NCI-H82 treated with DMSO at 0.1 percent for 48 hours (cell line): ENCODE measurements around the gene PDZK1IP1.
"Not testable (repeated sequence)": the region's sequence is repeated elsewhere in the genome, so short reads cannot be mapped to it uniquely, and the experiment has no call there.

Experiments
- DNase-seq: peaks from one replicate; lab custom pipeline; 2025; ENCODE audit not compliant: unreplicated experiment; lab: John Stamatoyannopoulos, UW

Gene PDZK1IP1

DNA sequence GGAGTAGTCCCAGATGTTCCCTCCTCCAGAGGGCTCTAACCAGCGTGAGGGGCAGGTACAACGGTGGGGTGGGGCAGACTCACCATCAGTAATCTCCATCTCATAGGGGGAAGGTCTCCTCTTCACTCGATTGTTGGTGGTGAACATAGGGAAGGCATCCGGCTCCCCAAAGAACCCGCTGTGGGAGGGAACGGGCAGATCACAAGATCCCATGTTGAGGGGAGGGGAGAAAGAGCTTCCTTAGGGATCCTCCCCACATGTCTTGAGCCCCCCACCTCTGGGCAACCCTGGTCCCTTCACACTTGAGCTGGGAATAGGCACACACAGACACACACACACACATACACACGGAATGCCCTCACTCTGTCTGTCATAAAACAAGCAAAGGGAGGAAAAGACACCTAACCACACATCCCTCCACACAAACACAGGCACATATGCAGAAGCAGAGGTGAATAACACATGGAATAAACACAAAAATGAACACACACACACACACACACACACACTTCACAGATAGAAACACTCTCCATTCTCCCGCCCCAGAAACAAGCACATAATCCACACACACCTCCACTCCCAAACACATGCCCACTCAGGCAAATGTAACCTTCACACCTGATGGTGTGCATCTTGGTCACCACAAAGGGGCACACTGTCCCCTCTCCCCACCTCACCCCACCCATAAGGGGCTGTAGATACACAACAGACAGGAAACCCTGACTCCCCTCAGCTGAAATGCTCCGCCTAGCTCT, 34.3 kb upstream of the PDZK1IP1 start:
- no peak for DNase-seq

DNA sequence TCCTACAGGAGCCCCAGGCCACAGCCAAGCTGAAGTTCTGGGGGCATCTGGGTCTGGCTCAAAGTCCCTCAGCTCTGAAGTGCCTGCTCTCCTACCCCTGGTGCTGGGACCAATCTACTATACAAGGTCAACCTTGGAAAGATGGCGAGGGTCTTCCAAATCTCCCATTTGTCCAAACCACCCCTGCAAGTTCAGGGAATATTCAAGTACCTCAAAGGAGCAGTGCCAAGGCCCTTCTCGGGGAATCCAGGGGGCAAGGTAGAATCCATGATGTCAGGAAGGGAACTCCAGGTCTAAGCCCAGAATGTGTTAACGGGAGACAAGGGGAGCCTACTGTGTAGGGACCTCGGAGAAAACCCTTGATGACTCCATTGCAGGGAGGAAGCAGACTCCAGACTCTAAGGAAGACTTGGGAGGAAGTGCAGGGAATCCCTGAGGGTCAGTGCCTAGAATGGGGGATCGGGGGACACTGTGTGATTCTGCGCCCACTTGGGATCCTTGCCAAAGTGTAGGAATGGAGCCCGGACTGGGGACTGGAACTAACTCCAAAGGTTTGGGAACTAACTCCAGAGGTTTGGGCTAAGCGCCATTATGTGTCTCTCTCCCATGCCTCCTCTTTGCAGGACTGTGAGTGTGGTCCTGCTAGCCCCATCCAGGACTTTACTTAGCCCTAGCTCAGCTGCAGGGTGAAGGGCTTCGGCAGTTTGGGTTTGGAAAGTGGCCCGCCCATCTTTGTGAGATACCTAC, 33.5 kb upstream of the PDZK1IP1 start:
- DNase-seq, result no peak

DNA sequence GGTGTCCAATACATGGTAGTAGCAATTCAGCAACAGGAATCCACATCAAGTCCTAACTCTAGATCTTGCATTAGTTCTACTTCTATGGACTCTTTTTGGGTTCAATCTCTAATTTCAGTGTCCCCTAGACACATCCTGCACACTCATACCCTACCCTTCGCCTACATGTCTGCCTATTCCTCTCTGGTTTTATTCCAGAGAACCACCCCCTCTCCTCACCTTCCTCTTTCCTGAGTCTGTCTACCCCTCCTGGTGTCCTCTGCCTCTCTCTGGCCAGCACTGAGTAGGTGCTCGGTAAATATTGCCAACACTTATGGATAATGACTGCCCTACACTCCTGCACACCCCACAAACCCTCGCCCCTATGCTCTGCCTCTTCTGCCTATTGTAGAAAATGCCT, 32.6 kb upstream of the PDZK1IP1 start:
- no peak for DNase-seq

DNA sequence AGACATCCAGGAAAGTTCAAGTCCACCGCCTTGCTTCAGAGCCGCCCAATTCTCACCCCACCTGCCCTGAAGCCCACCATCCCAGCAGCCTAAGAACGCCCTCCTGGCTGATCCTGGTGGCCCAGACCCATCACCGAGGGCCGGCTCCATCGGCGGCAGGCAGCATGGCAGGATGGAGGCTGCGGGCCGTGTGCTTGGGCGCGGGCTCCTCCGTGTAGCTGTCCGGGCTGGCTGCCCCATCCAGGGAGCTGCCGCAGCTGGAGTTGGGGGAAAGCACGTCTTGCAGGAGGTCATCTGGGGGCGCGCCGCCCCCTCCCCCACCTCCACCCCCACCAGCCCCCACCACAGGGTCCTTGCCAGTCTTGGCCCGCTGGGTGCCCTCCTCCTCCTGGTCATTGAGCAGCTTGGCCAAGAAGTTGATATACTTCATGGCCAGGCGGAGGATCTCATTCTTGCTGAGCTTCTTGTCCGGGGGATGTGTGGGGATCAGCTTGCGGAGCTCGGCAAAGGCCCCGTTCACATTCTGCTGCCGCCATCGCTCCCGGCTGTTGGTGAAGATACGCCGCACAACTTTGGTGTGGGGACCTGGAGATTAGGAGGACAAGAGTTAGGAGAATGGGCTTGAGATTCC, 29.9 kb upstream of the PDZK1IP1 start:
- DNase-seq, result no peak

DNA sequence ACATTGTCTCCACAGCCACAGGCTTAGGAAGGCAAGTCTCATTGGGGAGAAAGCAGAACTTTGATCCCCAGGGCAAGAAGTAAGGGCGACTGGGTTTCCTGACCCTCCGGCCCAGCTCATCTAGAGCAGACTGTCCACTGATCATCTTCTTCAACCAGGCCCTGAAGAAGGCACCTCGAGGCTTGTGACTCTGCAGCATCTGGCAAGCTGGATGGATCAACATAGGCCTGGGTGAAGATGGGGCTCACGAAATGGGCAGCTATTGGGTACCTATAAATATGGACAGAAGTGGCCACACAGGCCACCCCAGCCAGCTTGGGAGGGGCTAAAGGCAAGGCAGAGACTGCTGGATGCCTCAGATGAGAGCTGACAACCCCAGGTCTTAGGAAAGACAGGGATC, 29.2 kb upstream of the PDZK1IP1 start:
- DNase-seq, result no peak

GRCh38 chr1:47216278-47217059, 26.6 kb upstream of the PDZK1IP1 start:
- no peak for DNase-seq

DNA sequence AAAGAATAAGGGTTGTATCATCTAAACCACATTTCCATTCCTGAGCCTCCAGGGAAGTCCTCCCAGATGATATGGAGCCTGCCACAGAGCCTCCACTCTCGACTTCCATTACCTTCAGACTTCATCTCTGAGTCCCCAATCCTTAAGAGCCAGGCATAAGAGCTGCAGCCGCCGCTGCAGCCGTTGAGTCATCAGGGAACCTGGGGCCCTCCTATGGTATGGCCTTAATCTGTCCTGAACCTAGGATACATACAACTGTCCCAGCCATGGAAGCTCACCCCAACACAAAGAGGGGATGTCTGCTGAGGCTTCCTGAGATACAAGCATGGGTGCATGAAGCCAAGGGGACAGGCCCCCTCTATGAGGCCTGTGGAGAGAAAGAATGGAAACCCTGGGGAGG, 25.9 kb upstream of the PDZK1IP1 start:
- DNase-seq, result no peak

DNA sequence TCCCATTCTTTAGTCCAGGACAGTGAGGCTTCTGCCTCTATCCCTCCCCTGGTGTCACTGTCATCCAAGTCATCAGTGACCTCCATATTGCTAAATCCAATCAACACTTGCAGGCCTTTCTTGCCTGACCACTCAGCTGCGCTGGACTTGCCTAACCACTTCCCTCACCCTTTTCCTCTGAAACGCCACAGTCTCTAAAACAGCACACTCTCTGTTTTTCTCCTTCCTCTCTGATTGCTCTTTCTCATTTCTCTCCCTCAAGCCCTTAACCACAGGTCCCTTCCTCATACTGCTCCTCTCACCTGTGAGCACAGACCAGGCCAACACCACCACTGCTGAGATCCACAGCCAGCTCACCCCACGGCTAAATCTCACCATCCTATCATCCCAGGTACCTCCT, 24.7 kb upstream of the PDZK1IP1 start:
- DNase-seq, result no peak

DNA sequence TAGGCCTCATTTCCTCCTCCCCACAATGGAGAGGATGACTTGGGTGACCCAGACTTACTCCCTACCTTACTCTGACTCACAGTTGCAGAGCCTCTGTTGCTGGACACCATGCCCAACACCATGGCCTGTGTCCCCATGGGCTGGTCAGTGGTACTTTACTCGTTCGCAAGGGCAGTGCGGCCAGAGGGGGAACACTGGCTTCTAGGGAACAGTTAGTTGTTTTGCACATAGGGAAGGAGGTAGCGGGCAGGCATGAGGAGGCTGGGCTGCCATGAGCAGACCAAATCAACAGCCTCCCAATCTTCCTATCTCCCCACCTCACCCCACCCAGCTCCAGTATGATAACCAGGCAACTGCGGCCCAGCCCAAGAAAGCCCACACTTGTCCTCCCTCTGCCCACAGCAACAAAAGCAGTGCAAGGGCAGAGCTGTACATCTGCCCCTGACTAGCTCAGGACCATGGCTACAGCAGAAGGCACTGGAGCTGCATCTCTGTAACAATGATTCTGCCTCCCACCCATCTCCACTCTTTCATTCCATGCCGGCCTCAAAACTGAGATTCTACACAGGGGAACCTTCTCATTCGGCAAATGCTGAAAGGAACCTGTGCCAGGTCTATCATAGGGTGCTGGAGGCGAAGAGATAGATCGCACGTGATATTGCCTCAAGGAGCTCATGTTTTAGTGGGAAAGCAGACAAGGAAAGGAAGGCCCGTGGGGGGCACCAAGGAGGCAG, 23.6 kb upstream of the PDZK1IP1 start:
- DNase-seq, result no peak

GRCh38 chr1:47212636-47213229, 22.9 kb upstream of the PDZK1IP1 start:
- no peak for DNase-seq

DNA sequence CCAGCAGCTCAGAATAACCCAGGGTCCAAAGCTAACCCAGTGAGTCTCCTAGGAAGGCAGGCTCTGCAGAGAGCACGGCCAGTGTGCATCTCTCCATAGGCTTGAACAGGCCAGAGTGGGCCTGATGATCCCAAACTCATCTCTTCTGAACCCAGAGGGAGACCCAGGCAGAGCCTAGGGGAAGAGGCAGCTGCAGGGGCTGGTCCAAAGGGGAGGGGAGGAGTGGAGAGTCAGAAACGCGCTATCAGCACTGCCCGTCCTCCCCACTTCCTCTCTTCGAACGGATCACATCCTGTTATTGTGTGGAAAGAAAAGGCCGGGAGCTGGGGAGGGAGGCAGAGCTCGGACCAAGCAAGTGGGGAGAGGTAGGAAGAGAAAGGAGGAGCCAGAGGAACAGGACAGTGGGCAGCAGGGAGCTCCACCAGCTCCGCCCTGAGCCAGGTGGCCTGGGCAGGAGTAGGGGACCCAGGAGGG, 22.0 kb upstream of the PDZK1IP1 start:
- no peak for DNase-seq

- no peak for DNase-seq
Observed at GRCh38 chr1:47210666-47211065, 20.8 kb upstream of the PDZK1IP1 start.

GRCh38 chr1:47209725-47210325, 20.0 kb upstream of the PDZK1IP1 start:
- no peak for DNase-seq

DNA sequence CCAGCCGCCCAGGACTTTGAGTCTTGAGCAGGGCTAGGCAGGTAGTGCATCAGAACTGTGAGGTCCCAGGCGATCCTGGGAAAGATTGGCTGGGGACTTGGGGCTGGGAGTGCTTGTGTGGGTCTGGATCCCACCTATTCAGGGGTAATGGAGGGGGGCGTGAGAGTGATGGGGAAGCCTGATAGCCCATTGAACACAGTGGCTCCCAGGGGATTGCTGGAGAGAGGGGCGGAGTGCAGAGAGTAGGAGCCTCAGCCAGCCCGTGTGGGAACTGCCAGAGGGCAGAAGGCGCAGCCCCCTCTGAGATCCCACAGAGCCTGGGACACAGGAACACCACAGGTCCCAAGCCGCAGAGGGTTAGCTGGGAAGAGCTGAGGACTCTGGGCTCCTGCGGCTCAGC, 19.3 kb upstream of the PDZK1IP1 start:
- no peak for DNase-seq

- no peak for DNase-seq
Observed at GRCh38 chr1:47208374-47208850, 18.6 kb upstream of the PDZK1IP1 start.

- DNase-seq, result no peak
Observed at GRCh38 chr1:47207803-47208373, 18.1 kb upstream of the PDZK1IP1 start.

DNA sequence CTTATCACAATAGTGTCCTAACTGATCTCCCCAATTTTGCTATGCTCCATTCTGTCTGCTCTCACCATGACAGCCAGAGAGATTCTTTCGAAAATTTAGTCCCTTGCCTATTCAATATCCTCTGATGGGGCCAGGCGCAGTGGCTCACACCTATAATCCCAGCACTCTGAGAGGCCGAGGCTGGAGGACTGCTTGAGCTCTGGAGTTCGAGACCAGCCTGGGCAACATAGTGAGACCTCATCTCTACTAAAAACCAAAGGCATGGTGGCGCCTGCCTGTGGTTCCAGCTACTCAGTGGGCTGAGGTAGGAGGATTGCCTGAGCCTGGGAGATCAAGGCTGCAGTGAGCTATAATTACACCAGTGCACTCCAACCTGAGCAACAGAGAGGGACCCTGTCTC, 16.1 kb upstream of the PDZK1IP1 start:
- DNase-seq, result no peak

- not testable (repeated sequence) for DNase-seq
Observed at GRCh38 chr1:47203504-47203903, 13.7 kb upstream of the PDZK1IP1 start.

DNA sequence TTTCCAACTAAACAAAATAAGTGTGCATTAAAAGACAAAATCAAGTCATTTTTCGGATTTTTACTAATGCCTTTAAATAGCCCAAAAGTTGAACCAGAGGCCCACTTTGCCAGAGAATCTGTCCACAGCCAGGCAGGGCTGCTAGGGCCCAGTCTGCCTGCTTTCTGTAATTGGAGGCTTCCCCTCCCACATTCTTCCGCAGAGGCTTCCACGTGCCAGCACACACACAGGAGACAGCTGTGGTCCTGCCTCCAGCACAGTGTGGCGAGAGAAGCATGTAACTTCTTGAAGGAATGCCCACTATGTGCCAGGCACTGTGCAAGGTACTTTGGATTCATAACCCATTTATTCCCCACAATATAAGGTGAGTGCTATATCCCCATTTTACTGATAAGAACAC, 11.3 kb upstream of the PDZK1IP1 start:
- no peak for DNase-seq
